GM12801 (cell line): ENCODE measurements around the gene LGALS1.

Experiments
- CTCF ChIP-seq: IDR thresholded peaks from one replicate; pipeline ENCODE4 v1.5.1; 2011; ENCODE audit warnings: control low read depth; ENCODE audit not compliant: insufficient read length; ENCODE audit errors: extremely low read depth

The LGALS1 gene

GRCh38 chr22:37650463-37651136 is 24.8 kb upstream of the LGALS1 start:
- no peak for TF ChIP-seq CTCF

- no peak for TF ChIP-seq CTCF
Measured at GRCh38 chr22:37654563-37655251, 20.7 kb upstream of the LGALS1 start.

GRCh38 chr22:37655252-37655563 is 20.2 kb upstream of the LGALS1 start:
- no peak for TF ChIP-seq CTCF

- no peak for TF ChIP-seq CTCF
Measured at GRCh38 chr22:37657590-37658132, 17.8 kb upstream of the LGALS1 start.

GRCh38 chr22:37658133-37659065 is 17.0 kb upstream of the LGALS1 start, which contains the start of gene PDXP:
Gene PDXP (plus strand): TSS chr22:37658723. CDS start chr22:37658783, 60 bp downstream.
- TF ChIP-seq CTCF, result no peak

GRCh38 chr22:37659066-37659896 is 16.2 kb upstream of the LGALS1 start:
- no peak for TF ChIP-seq CTCF
